ENCODE measurements around the gene TSSK1B.
"Not testable (repeated sequence)": the region's sequence is repeated elsewhere in the genome, so short reads cannot be mapped to it uniquely, and the experiment has no call there.

Gene TSSK1B, protein sequence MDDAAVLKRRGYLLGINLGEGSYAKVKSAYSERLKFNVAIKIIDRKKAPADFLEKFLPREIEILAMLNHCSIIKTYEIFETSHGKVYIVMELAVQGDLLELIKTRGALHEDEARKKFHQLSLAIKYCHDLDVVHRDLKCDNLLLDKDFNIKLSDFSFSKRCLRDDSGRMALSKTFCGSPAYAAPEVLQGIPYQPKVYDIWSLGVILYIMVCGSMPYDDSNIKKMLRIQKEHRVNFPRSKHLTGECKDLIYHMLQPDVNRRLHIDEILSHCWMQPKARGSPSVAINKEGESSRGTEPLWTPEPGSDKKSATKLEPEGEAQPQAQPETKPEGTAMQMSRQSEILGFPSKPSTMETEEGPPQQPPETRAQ

DNA sequence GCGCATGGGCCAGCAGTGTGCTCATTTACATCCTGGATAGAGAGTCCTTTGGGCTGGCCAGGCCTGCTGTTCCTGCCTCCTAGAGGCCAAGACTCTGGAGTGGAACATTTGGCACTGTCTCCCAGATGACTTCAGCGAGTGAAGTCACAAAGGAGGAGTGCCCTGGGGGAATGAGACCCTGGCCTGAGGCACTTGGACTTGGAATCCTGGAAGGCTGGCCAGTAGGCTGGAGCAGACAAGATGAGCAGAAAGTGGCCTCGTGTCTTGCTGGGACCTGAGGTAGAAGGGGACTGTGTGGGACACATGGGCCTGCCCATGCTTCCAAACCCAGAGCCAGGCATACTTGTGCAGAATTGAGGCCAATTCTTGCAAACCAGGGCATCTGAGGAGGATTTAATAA is at the start of gene TSSK1B:
TSSK1B (minus strand) TSS at position 101 of the 400 bp plus-strand sequence. CDS start 150 bp downstream, outside the sequence.
- no peak for DNase-seq

GRCh38 chr5:113480243-113480642 is 45.5 kb upstream of the TSSK1B start:
- DNase-seq, result no peak

GRCh38 chr5:113478691-113479090 is 43.9 kb upstream of the TSSK1B start:
- no peak for DNase-seq

- DNase-seq, result peak; percentile 63
Measured at GRCh38 chr5:113474100-113474728, 39.4 kb upstream of the TSSK1B start.

- no peak for DNase-seq
Measured at GRCh38 chr5:113463032-113463431, 28.2 kb upstream of the TSSK1B start.

DNA sequence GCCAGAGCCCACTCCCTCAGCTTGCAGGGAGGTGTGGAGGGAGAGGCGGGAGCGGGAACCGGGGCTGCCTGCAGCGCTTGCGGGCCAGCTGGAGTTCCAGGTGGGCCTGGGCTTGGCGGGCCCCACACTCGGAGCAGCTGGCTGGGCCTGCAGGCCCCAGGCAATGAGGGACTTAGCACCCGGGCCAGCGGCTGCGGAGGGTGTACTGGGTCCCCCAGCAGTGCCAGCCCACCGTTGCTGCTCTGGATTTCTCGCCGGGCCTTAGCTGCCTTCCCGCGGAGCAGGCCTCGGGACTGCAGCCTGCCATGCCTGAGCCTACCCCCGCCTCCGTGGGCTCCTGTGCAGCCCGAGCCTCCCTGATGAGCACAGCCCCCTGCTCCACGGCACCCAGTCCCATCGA is 22.3 kb upstream of the TSSK1B start:
- DNase-seq, result not testable (repeated sequence)

- DNase-seq, result no peak
Measured at GRCh38 chr5:113452941-113453340, 18.2 kb upstream of the TSSK1B start.

GRCh38 chr5:113451797-113452196 is 17.0 kb upstream of the TSSK1B start:
- no peak for DNase-seq

DNA sequence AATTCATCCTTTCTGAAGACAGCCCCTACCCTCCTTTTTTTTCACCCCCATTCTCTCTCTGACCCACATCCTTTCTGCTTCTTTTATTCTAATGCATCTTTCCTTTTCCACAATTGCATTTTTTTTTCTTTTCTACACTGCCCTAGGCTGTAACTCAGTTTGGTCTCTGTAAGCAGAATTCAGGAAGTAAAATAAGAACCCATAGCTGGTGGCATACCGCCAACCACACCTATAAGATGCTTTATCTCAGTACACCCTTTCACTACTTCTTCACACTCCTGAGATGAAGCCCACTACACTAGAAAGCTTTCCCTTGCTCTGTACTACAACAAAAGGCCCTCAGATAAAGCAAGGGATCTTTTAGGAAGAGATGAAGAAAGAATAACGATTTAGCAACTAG is 16.1 kb upstream of the TSSK1B start:
- no peak for DNase-seq

DNA sequence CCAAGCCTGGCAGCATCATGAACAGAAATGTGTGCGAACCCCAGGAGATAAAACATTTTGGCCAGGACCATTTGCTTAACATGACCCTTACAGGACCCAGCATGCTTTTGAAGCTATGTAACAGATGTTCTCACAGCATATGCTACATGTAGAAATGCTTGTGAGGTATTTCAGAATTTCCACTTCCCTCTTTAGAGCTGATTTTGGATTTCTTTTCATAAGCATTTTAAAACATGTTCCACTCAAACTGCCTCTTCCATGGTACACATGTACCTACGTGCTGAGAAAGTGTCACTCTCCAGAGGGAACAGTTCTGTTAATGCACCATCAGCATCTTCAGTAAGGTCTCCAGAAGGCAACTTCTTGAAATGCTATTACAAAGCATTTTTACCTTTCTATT is 15.7 kb upstream of the TSSK1B start:
- no peak for DNase-seq

DNA sequence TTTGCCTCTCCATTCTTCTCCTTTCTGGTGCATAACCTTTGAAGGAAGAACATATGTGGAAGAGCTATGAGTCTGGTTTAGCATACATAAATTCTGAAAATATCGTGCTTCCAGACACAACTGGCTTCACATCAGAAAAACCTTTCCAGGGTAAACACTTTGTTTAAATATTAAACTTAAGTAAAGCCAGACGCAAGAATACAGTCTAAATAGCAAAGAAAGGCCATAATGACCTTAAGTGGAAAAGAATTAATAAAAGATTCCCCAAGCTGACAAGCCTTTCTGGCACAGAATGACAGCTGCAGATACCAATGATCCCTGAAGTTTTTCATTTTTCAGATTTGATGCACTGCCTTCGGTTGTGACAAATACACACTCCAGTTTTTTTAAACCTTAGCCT is 13.5 kb upstream of the TSSK1B start:
- DNase-seq, result no peak

- peak; percentile 74 for DNase-seq
Measured at GRCh38 chr5:113447498-113448050, 12.8 kb upstream of the TSSK1B start.

- no peak for DNase-seq
Measured at GRCh38 chr5:113446358-113446927, 11.7 kb upstream of the TSSK1B start.

GRCh38 chr5:113437111-113437510 is 2.3 kb upstream of the TSSK1B start:
- DNase-seq, result no peak

GRCh38 chr5:113435575-113435974 is 786 bp upstream of the TSSK1B start:
- DNase-seq, result no peak

- DNase-seq, result no peak
Measured at GRCh38 chr5:113433862-113434612, 752 bp downstream of the TSSK1B start.

- DNase-seq, result no peak
Measured at GRCh38 chr5:113433071-113433470, 1.7 kb downstream of the TSSK1B start.

- DNase-seq, result no peak
Measured at GRCh38 chr5:113427871-113428574, 6.8 kb downstream of the TSSK1B start.

DNA sequence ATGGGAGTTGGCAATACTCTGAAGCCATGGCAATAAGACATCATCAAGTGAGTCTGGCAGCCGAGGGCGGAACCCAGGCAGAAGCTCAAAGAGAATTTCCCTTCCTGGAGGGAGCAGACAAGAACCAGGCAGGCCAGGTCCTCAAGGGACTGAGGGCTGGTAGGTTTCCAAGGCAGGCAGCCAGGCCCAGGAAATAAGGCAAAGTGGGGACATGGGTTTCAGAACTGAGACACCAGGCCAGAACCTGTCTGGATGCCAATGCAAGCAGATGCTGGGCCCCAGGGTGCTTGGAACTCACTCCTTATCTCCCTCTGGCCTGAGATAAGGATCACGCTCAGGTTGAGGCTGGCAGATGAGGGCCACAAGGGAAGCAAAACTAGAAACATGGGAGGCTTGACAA is 8.9 kb downstream of the TSSK1B start:
- no peak for DNase-seq

- DNase-seq, result no peak
Measured at GRCh38 chr5:113421693-113422092, 13.1 kb downstream of the TSSK1B start.

DNA sequence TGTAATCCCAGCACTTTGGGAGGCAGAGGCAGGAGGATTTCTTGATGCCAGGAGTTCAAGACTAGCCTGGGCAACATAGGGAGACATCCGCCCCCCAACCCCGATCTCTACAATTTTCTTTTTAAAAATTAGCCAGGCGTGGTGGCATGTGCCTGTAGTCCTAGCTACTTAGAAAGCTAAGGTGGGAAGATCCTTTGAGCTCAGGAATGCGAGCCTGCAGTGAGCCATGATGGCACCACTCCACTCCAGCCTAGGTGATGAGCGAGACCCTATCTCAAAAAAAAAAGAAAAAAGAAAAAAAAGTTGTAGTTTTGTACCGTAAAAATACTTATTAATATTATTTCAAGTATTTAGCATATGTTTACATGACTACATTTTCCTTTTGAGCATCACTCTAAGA is 29.3 kb downstream of the TSSK1B start:
- no peak for DNase-seq

DNA sequence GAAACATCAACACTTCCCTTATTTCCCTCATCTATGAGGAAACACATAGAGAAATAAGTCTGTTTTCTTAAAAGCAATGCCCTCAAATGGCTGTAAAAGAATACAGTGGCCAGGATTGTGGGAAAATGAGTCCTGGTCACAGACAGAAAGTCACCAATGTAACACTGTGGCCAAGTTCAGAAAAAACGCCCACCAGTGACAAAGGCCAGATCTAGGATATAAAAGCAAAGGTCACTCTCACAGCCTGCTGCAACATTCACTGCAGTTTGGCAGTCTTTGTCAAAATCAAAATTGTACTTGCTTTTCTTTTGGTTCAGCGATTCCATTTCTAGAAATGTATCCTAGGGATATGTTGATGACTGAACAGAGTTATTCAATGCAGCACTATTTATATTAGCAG is 30.5 kb downstream of the TSSK1B start:
- no peak for DNase-seq

Measured in islet precursor cell (in vitro differentiated cells).